CD4-positive, alpha-beta T cell treated with Interleukin-17A for 4 hours (primary cell): Measurements from ENCODE around the gene ENAH.

Experiments
- DNase-seq: peaks from one replicate; pipeline ENCODE4 v3.0.0-alpha.2; 2020; ENCODE audit warnings: mixed read lengths

ENAH gene

GRCh38 chr1:225554216-225554812 is 98.6 kb downstream of the ENAH start:
- DNase-seq = no peak

- no peak for DNase-seq
Measured at GRCh38 chr1:225549821-225550220, 103.1 kb downstream of the ENAH start.

- DNase-seq = no peak
Measured at GRCh38 chr1:225548140-225548857, 104.6 kb downstream of the ENAH start.

GRCh38 chr1:225545649-225546048 is 107.3 kb downstream of the ENAH start:
- DNase-seq = no peak

GRCh38 chr1:225544924-225545323 is 108.0 kb downstream of the ENAH start:
- no peak for DNase-seq

GRCh38 chr1:225544263-225544662 is 108.7 kb downstream of the ENAH start:
- no peak for DNase-seq

- no peak for DNase-seq
Measured at GRCh38 chr1:225543350-225543749, 109.6 kb downstream of the ENAH start.

- no peak for DNase-seq
Measured at GRCh38 chr1:225541383-225541782, 111.5 kb downstream of the ENAH start.

- no peak for DNase-seq
Measured at GRCh38 chr1:225539575-225539974, 113.3 kb downstream of the ENAH start.

GRCh38 chr1:225539069-225539468 is 113.9 kb downstream of the ENAH start:
- no peak for DNase-seq

GRCh38 chr1:225537554-225538251 is 115.2 kb downstream of the ENAH start:
- no peak for DNase-seq

GRCh38 chr1:225535280-225535679 is 117.6 kb downstream of the ENAH start:
- no peak for DNase-seq

GRCh38 chr1:225534772-225535171 is 118.2 kb downstream of the ENAH start:
- DNase-seq = no peak

- no peak for DNase-seq
Measured at GRCh38 chr1:225534135-225534534, 118.8 kb downstream of the ENAH start.

- DNase-seq = no peak
Measured at GRCh38 chr1:225533238-225533637, 119.7 kb downstream of the ENAH start.

- DNase-seq = no peak
Measured at GRCh38 chr1:225532240-225532944, 120.5 kb downstream of the ENAH start.

- no peak for DNase-seq
Measured at GRCh38 chr1:225529726-225530125, 123.2 kb downstream of the ENAH start.

- DNase-seq = no peak
Measured at GRCh38 chr1:225527575-225527974, 125.3 kb downstream of the ENAH start.

GRCh38 chr1:225526878-225527277 is 126.0 kb downstream of the ENAH start:
- no peak for DNase-seq

- no peak for DNase-seq
Measured at GRCh38 chr1:225525377-225525776, 127.5 kb downstream of the ENAH start.

- DNase-seq = no peak
Measured at GRCh38 chr1:225524570-225524969, 128.4 kb downstream of the ENAH start.

GRCh38 chr1:225523263-225523950 is 129.5 kb downstream of the ENAH start:
- no peak for DNase-seq
